NCI-H1436 treated with DMSO at 0.1 percent for 48 hours (cell line): ENCODE measurements around the gene DROSHA.
"Not testable (repeated sequence)": the region's sequence is repeated elsewhere in the genome, so short reads cannot be mapped to it uniquely, and the experiment has no call there.

Experiments
- DNase-seq: peaks from one replicate; lab custom pipeline; 2025; lab: John Stamatoyannopoulos, UW

The DROSHA gene

GRCh38 chr5:31378838-31379237, 153.1 kb downstream of the DROSHA start:
- no peak for DNase-seq

- no peak for DNase-seq
Measured at GRCh38 chr5:31378136-31378535, 153.8 kb downstream of the DROSHA start.

- DNase-seq, result no peak
Measured at GRCh38 chr5:31377274-31377946, 154.5 kb downstream of the DROSHA start.

GRCh38 chr5:31375999-31376720, 155.7 kb downstream of the DROSHA start:
- no peak for DNase-seq

GRCh38 chr5:31372124-31372523, 159.8 kb downstream of the DROSHA start:
- DNase-seq, result no peak

GRCh38 chr5:31366941-31367340, 165.0 kb downstream of the DROSHA start:
- DNase-seq, result no peak

GRCh38 chr5:31365776-31366175, 166.1 kb downstream of the DROSHA start:
- no peak for DNase-seq

- DNase-seq, result no peak
Measured at GRCh38 chr5:31364881-31365636, 166.8 kb downstream of the DROSHA start.

GRCh38 chr5:31362931-31363568, 168.8 kb downstream of the DROSHA start:
- no peak for DNase-seq

GRCh38 chr5:31362529-31362900, 169.4 kb downstream of the DROSHA start:
- no peak for DNase-seq

GRCh38 chr5:31361704-31362528, 170.0 kb downstream of the DROSHA start:
- DNase-seq, result not testable (repeated sequence)

- no peak for DNase-seq
Measured at GRCh38 chr5:31361234-31361633, 170.7 kb downstream of the DROSHA start.

- DNase-seq, result no peak
Measured at GRCh38 chr5:31359839-31360238, 172.1 kb downstream of the DROSHA start.

GRCh38 chr5:31357038-31357437, 174.9 kb downstream of the DROSHA start:
- no peak for DNase-seq

- no peak for DNase-seq
Measured at GRCh38 chr5:31355337-31355736, 176.6 kb downstream of the DROSHA start.
